ENCODE results near the gene BIK. TPM values are rescaled to one million over a fixed set of nuclear protein-coding genes. Genes with fewer than 3 reads are reported as not detected.

Gene BIK
- total RNA-seq, 3 donors from 2014 or later: 8.4 to 28.3 (median 20.6) TPM

DNA sequence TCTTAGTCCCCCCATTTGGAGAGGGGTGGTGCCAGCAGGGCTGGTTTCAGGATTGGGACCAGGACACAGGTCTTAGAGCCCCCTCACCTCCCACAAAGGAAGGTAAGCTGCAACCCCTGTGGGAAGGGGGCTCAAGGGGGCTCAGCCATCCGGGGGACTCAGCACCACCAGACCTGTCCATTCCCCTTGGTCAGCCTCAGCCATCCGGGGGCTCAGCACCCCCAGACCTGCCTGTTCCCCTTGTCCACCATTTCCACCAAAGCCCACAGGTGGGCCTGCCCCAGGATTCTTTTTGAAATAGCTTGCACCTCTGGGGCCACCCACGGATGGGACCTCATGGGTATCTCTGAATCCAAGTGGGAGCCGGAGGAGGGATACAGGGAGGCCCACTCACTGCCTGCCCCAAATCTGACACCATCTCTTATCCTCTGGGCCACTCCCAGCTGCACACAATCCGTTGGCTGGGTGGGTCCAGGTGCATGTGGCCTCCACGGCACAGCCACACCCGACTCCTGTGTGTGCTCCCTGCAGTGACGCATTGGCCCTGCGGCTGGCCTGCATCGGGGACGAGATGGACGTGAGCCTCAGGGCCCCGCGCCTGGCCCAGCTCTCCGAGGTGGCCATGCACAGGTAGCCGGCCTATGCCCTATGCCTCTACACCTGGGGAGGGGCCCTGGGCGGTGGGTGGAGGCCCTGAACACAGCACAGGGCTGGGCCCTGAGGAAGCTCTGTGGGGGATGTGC, 16.8 kb downstream of the BIK start:
- intact Hi-C loops (cut with DNase I, micrococcal nuclease): no loop called here
- Histone ChIP-seq H3K4me3 (no peak overlapping the region), H3K9me3 (no peaks in the 10 kb centered on the region), H3K4me1 (ENCODE audit: low read depth) (peaks cover 42% of the 10 kb centered on the region), H3K36me3 (ENCODE audit: low read depth) (no peaks in the 10 kb centered on the region)
- DNase-seq: peak; percentile 88 to 92 (median 89)
- TF ChIP-seq, protein P1, sequence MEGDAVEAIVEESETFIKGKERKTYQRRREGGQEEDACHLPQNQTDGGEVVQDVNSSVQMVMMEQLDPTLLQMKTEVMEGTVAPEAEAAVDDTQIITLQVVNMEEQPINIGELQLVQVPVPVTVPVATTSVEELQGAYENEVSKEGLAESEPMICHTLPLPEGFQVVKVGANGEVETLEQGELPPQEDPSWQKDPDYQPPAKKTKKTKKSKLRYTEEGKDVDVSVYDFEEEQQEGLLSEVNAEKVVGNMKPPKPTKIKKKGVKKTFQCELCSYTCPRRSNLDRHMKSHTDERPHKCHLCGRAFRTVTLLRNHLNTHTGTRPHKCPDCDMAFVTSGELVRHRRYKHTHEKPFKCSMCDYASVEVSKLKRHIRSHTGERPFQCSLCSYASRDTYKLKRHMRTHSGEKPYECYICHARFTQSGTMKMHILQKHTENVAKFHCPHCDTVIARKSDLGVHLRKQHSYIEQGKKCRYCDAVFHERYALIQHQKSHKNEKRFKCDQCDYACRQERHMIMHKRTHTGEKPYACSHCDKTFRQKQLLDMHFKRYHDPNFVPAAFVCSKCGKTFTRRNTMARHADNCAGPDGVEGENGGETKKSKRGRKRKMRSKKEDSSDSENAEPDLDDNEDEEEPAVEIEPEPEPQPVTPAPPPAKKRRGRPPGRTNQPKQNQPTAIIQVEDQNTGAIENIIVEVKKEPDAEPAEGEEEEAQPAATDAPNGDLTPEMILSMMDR (IDR thresholded peaks at IDR 0.05): no peak
- peak; percentile 81 for ATAC-seq

DNA sequence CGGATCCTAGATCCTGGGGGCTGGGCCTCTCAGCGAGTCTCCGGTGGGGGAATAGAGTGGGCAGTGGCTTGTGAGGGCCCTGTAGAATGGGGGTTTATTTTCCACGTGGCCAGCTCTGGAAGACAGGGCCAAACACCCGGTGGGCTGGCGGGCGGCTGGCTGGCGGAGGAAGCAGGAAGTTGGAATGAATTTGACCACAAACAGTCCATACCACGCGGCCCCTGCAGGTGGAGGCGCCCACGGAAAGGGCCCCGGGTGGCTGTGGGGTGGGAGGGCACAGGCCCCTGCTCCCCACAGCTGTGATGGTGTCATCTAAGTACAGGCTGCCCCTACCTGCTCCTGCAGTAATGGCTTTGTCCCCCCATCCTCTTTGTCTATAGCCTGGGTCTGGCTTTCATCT, 17.6 kb downstream of the BIK start:
- ATAC-seq (peak; percentile 12), DNase-seq (peak in 1 of 3 donors; percentile 70)
- TF ChIP-seq, protein P1 (IDR thresholded peaks at IDR 0.05): no peak
- H3K4me1 ChIP-seq (ENCODE audit: low read depth): peaks cover 39% of the 10 kb centered on the region
- H3K9me3 ChIP-seq: no peaks in the 10 kb centered on the region
- intact Hi-C loops (cut with DNase I, micrococcal nuclease): no loop called here
- no peak overlapping the region for H3K4me3 ChIP-seq
- no peaks in the 10 kb centered on the region for H3K36me3 ChIP-seq (ENCODE audit: low read depth)

DNA sequence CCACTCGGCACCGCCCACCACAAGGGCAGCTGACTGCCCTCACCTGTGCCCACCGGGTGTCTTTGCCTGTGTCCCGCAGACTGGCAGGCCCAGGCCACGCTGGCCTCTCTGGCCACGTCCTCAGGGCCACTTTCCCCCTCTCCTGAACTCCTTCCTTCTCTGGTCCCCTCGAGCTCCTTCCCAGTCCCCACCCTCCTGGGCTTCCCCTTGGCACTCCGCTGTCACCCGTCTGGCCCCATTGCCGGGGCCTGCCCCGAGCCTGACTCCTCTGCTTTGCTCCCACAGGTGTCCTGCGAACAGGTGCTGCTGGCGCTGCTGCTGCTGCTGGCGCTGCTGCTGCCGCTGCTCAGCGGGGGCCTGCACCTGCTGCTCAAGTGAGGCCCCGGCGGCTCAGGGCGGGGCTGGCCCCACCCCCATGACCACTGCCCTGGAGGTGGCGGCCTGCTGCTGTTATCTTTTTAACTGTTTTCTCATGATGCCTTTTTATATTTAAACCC, 18.4 kb downstream of the BIK start:
- H3K9me3 ChIP-seq: no peaks in the 10 kb centered on the region
- no peaks in the 10 kb centered on the region for H3K36me3 ChIP-seq (ENCODE audit: low read depth)
- peaks cover 39% of the 10 kb centered on the region for H3K4me1 ChIP-seq (ENCODE audit: low read depth)
- intact Hi-C loops (cut with DNase I, micrococcal nuclease): no loop called here
- H3K4me3 ChIP-seq: no peak overlapping the region
- ATAC-seq: peak; percentile 61
- DNase-seq: peak; percentile 79 to 88 (median 86)
- TF ChIP-seq, protein P1 (IDR thresholded peaks at IDR 0.05): no peak

DNA sequence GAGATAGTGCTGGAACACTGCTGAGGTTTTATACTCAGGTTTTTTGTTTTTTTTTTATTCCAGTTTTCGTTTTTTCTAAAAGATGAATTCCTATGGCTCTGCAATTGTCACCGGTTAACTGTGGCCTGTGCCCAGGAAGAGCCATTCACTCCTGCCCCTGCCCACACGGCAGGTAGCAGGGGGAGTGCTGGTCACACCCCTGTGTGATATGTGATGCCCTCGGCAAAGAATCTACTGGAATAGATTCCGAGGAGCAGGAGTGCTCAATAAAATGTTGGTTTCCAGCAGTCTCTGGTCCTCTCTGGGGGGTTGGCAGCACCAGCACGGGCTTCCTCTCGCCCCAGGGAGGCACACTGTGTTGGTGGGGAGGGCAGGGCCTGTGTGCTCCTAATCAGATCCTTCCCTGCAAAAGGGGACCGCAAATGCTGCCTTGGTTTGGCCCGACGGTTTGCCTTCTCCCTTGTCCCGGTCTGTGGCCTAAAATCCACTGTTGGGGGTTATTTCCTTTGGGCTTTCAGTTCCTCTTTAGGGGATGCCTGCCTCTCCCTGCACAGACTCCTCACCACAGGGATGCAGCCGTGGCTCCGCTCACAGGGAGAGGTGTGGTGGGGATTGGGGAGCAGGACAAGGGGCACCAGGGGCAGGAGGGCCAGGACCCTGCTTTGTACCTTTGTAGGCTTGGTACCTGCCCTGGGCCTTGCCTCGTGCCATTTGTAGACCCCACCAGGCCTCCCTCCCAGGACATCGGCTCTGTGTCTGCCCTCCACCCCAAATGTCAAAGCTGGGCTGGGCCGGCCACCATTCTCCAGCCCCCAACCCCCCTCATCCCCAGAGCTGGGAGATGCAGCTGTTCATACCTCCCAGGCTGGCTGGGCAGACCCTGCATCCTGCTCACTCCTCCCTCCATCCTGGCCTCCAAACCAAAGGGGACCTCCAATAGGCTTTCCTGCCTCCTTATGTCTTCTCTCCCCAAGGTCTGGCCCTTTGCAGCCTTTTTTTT, 19.2 kb downstream of the BIK start:
- H3K4me1 ChIP-seq (ENCODE audit: low read depth): peaks cover 39% of the 10 kb centered on the region
- ATAC-seq (no peak), DNase-seq (no peak)
- no peaks in the 10 kb centered on the region for H3K36me3 ChIP-seq (ENCODE audit: low read depth)
- H3K4me3 ChIP-seq: no peak overlapping the region
- intact Hi-C loops (cut with DNase I, micrococcal nuclease): no loop called here
- TF ChIP-seq, protein P1 (IDR thresholded peaks at IDR 0.05): no peak
- H3K9me3 ChIP-seq: no peaks in the 10 kb centered on the region

DNA sequence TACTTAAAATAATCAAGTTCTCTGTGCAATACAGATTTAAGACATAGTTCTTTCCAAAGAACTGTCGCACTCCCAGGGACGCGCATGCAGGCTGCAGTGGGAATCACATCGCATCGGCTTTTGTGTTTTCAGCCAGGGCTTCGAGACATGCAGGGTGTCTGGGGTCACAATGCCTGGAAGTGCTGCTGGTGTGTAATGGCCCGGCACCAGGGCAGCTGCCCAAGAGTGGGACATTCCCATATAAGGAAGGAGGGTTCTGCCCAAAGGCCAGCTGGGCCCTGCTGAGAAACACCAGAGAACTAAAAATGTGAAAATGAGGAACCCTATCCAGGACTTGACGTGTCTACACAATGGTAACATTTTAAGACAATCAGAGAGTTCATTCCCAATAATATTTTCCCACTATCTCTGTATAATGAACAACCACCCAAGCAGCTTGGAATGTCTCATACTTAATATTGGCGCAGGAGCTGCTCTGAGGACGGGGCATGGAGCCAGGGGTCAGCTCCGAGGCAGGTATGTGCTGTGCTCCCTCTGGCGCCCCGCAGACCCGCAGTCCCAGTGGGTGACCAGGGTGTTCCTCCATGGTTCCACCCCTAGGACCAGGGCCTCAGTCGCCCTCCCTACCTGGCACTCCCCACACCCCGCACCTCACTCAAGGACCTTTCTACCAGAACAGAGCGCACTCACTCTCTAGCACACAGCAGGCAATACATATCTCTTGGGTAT, 21.4 kb downstream of the BIK start:
- no peaks in the 10 kb centered on the region for H3K9me3 ChIP-seq
- DNase-seq (no peak), ATAC-seq (no peak)
- H3K36me3 ChIP-seq (ENCODE audit: low read depth): no peaks in the 10 kb centered on the region
- peaks cover 29% of the 10 kb centered on the region for H3K4me1 ChIP-seq (ENCODE audit: low read depth)
- TF ChIP-seq, protein P1 (IDR thresholded peaks at IDR 0.05): no peak
- H3K4me3 ChIP-seq: no peak overlapping the region
- intact Hi-C loops (cut with DNase I, micrococcal nuclease): no loop called here

Measured in mucosa of descending colon (tissue), 3 donors.